H1 (cell line): ENCODE measurements around the gene GRM5. TPM values are rescaled to one million over a fixed set of nuclear protein-coding genes. Genes with fewer than 3 reads are reported as not detected.
"Not testable (repeated sequence)": the region's sequence is repeated elsewhere in the genome, so short reads cannot be mapped to it uniquely, and the experiment has no call there.

ENCODE experiments used
- CTCF ChIA-PET: fragments of 300-600 bp; sonication (Branson Sonifier 250); formaldehyde crosslinking; loops from one replicate; lab custom pipeline; 2021; ENCODE audit not compliant: partially characterized antibody; lab: Charles Lee
- POLR2A ChIA-PET: fragments of 300-600 bp; sonication (Branson Sonifier 250); formaldehyde crosslinking; loops from one replicate; lab custom pipeline; 2021; ENCODE audit warnings: inconsistent platforms; ENCODE audit not compliant: partially characterized antibody; lab: Charles Lee
- DNase-seq, 2 experiments: peaks; one replicate each; pipeline versions ENCODE4 v3.0.0 to v3.0.0-alpha.2; 2010 to 2022; ENCODE audit warnings: low spot score in 2 of 2, low read depth in 1 of 2, mixed read lengths in 1 of 2
- FAIRE-seq: peaks from 2 replicates; lab custom pipeline; 2011; peaks lifted over from hg19 to GRCh38; lab: Jason Lieb, UNC
- H2AFZ ChIP-seq: 2 replicates; pipeline ENCODE4 v1.8.1; 2012; ENCODE audit warnings: low read length, inconsistent platforms
- H2AK5ac ChIP-seq: 2 replicates; pipeline ENCODE4 v1.6.1; 2013; ENCODE audit warnings: low read depth, low read length
- H2BK120ac ChIP-seq: replicated peaks from 2 replicates; pipeline ENCODE3; 2013; ENCODE audit warnings: low read depth, low read length, inconsistent platforms
- H2BK12ac ChIP-seq: 2 replicates; pipeline ENCODE4 v1.6.1; 2013; ENCODE audit warnings: low read depth, low read length
- H2BK15ac ChIP-seq: 2 replicates; pipeline ENCODE4 v1.6.1; 2013; ENCODE audit warnings: low read length
- H2BK20ac ChIP-seq: 2 replicates; pipeline ENCODE4 v1.6.1; 2013; ENCODE audit warnings: low read length
- H2BK5ac ChIP-seq: 2 replicates; pipeline ENCODE4 v1.6.1; 2013; ENCODE audit warnings: low read depth, low read length
- H3K14ac ChIP-seq: 2 replicates; pipeline ENCODE4 v1.6.1; 2013; ENCODE audit warnings: inconsistent platforms; ENCODE audit not compliant: insufficient read length
- H3K18ac ChIP-seq: 2 replicates; pipeline ENCODE4 v1.6.1; 2013; ENCODE audit warnings: low read length; ENCODE audit errors: extremely low read depth
- H3K23ac ChIP-seq: 2 replicates; pipeline ENCODE4 v1.6.1; 2013; ENCODE audit warnings: inconsistent platforms; ENCODE audit not compliant: insufficient read length
- H3K23me2 ChIP-seq: 2 replicates; pipeline ENCODE4 v1.6.1; 2013; ENCODE audit warnings: low read depth, low read length
- H3K27ac ChIP-seq: 2 replicates; pipeline ENCODE4 v1.6.1; 2011; ENCODE audit warnings: low read depth, low read length, inconsistent platforms
- H3K27me3 ChIP-seq, 4 experiments: replicated peaks in 1 of 4; 1 replicate in 1 of 4; 2 replicates in 3 of 4; pipeline versions ENCODE4 v1.6.1 to v1.8.1; 2011 to 2013; ENCODE audit warnings: low read length in 3 of 4, mild to moderate bottlenecking in 3 of 4, inconsistent platforms in 2 of 4, mixed read lengths in 2 of 4, moderate library complexity in 1 of 4; ENCODE audit not compliant: control insufficient read depth in 3 of 4, insufficient read depth in 3 of 4; ENCODE audit errors: extremely low read depth in 1 of 4
- H3K36me3 ChIP-seq, 4 experiments: 2 replicates each; pipeline versions ENCODE4 v1.6.1 to v1.8.1; 2011 to 2013; ENCODE audit warnings: mild to moderate bottlenecking in 4 of 4, low read length in 3 of 4, moderate library complexity in 2 of 4, control low read depth in 1 of 4, inconsistent platforms in 1 of 4; ENCODE audit not compliant: insufficient read depth in 4 of 4, control insufficient read depth in 2 of 4
- H3K4ac ChIP-seq: replicated peaks from 2 replicates; pipeline ENCODE3; 2013; ENCODE audit warnings: low read length, low read depth, mixed read lengths, inconsistent platforms; ENCODE audit not compliant: insufficient read length
- H3K4me1 ChIP-seq, 4 experiments: replicated peaks in 1 of 4; 1 replicate in 1 of 4; 2 replicates in 3 of 4; pipeline versions ENCODE4 v1.6.1 to v1.8.1; 2011 to 2013; ENCODE audit warnings: low read length in 3 of 4, inconsistent platforms in 2 of 4, mixed read lengths in 1 of 4; ENCODE audit not compliant: insufficient read depth in 4 of 4, control insufficient read depth in 3 of 4
- H3K4me2 ChIP-seq, 2 experiments: 2 replicates each; pipeline versions ENCODE4 v1.6.1 to v1.8.1; 2011 to 2013; ENCODE audit warnings: low read depth in 2 of 2, low read length in 2 of 2, control low read depth in 1 of 2, inconsistent platforms in 1 of 2, mild to moderate bottlenecking in 1 of 2; ENCODE audit not compliant: insufficient read depth in 1 of 2
- H3K4me3 ChIP-seq, 4 experiments: fragments of 200-600, 300-600 bp in 1 of 4; sonication (generic), shearing (Covaris generic), sonication (Bioruptor Twin) in 1 of 4; 2 replicates each; pipeline versions ENCODE4 v1.5.1 to v1.8.1; 2011 to 2016; ENCODE audit warnings: low read length in 4 of 4, low read depth in 3 of 4, control low read depth in 2 of 4, inconsistent platforms in 2 of 4, mild to moderate bottlenecking in 2 of 4, mixed read lengths in 1 of 4, moderate library complexity in 1 of 4; ENCODE audit not compliant: insufficient read depth in 2 of 4; ENCODE audit errors: extremely low read depth in 1 of 4
- H3K56ac ChIP-seq: replicated peaks from 2 replicates; pipeline ENCODE3; 2013; ENCODE audit warnings: low read depth, mild to moderate bottlenecking, mixed read lengths, low read length, inconsistent platforms; ENCODE audit not compliant: insufficient read length
- H3K79me1 ChIP-seq: 2 replicates; pipeline ENCODE4 v1.6.1; 2013; ENCODE audit warnings: low read depth, low read length, control low read depth
- H3K79me2 ChIP-seq, 2 experiments: 2 replicates each; pipeline versions ENCODE4 v1.6.1 to v1.8.1; 2012 to 2013; ENCODE audit warnings: low read length in 2 of 2, mild to moderate bottlenecking in 2 of 2, inconsistent platforms in 1 of 2; ENCODE audit not compliant: insufficient read depth in 2 of 2, control insufficient read depth in 1 of 2
- H3K9ac ChIP-seq, 4 experiments: replicated peaks in 1 of 4; 1 replicate in 1 of 4; 2 replicates in 3 of 4; pipeline versions ENCODE4 v1.6.1 to v1.8.1; 2011 to 2013; ENCODE audit warnings: low read depth in 3 of 4, low read length in 3 of 4, control low read depth in 2 of 4, mild to moderate bottlenecking in 2 of 4, moderate library complexity in 2 of 4, inconsistent platforms in 1 of 4; ENCODE audit errors: extremely low read depth in 1 of 4
- H3K9me3 ChIP-seq, 2 experiments: 2 replicates each; pipeline versions ENCODE4 v1.6.1 to v1.8.1; 2012 to 2013; ENCODE audit warnings: mild to moderate bottlenecking in 2 of 2, moderate library complexity in 2 of 2, control low read depth in 1 of 2, inconsistent platforms in 1 of 2, low read depth in 1 of 2, low read length in 1 of 2, mixed read lengths in 1 of 2; ENCODE audit not compliant: insufficient read depth in 2 of 2
- H4K20me1 ChIP-seq, 2 experiments: replicated peaks in 1 of 2; 2 replicates each; pipeline versions ENCODE3 to v1.8.1; 2011 to 2013; ENCODE audit warnings: inconsistent platforms in 2 of 2, low read length in 2 of 2, mild to moderate bottlenecking in 1 of 2; ENCODE audit not compliant: insufficient read depth in 2 of 2, control insufficient read depth in 1 of 2
- H4K5ac ChIP-seq: 2 replicates; pipeline ENCODE4 v1.6.1; 2013; ENCODE audit warnings: low read length, low read depth, mixed read lengths, inconsistent platforms; ENCODE audit not compliant: insufficient read length
- H4K8ac ChIP-seq: 2 replicates; pipeline ENCODE4 v1.8.0; 2013; ENCODE audit warnings: mild to moderate bottlenecking, moderate library complexity, low read length, inconsistent platforms; ENCODE audit not compliant: insufficient read depth; ENCODE audit errors: extremely low read depth
- H4K91ac ChIP-seq: replicated peaks from 2 replicates; pipeline ENCODE3; 2013; ENCODE audit warnings: low read length, mixed read lengths, inconsistent platforms; ENCODE audit not compliant: insufficient read length
- WGBS, 2 experiments: shearing (Covaris generic) in 1 of 2; methylation state at CpG; one replicate each; pipeline versions ENCODE4 v1.1.6 to v1.1.7; 2013 to 2015; ENCODE audit warnings: low lambda C conversion rate in 2 of 2, mixed read lengths in 2 of 2, inconsistent platforms in 1 of 2, low coverage in 1 of 2, missing lambda C conversion rate in 1 of 2; ENCODE audit not compliant: insufficient replicate concordance in 2 of 2, insufficient coverage in 1 of 2, insufficient read length in 1 of 2; ENCODE audit errors: extremely low coverage in 1 of 2, missing lambda C conversion rate in 1 of 2; 5-methylcytosine and 5-hydroxymethylcytosine counted together
- polyA plus RNA-seq, 7 experiments: library from polyadenylated mRNA; depleted of rRNA in 3 of 7; stranded (reverse) in 5 of 7; unstranded in 2 of 7; fragments of >200 nt in 5 of 7; fragments of 200-250 nt in 2 of 7; gene quantifications; 1 replicate in 5 of 7; 2 replicates in 1 of 7; 4 replicates in 1 of 7; pipeline versions ENCODE4 v1.2.1 to v1.2.3, GENCODE V29; 2011 to 2013; ENCODE audit warnings: missing spikeins in 2 of 7, mixed read lengths in 2 of 7
- total RNA-seq: library from RNA; stranded (reverse); fragmentation: NEBNext Ultra II Directional; extraction: Animal tissue kit (Norgen Biotek cat#: 25700); gene quantifications from 2 replicates; pipeline ENCODE4 v1.2.1, GENCODE V29; 2021

The GRM5 gene
- total and polyA plus RNA-seq, 2 of the 8 experiments (the other 6 are each of a cell fraction or from before 2014, with no cell fraction given): 0.15 to 0.43 TPM

DNA sequence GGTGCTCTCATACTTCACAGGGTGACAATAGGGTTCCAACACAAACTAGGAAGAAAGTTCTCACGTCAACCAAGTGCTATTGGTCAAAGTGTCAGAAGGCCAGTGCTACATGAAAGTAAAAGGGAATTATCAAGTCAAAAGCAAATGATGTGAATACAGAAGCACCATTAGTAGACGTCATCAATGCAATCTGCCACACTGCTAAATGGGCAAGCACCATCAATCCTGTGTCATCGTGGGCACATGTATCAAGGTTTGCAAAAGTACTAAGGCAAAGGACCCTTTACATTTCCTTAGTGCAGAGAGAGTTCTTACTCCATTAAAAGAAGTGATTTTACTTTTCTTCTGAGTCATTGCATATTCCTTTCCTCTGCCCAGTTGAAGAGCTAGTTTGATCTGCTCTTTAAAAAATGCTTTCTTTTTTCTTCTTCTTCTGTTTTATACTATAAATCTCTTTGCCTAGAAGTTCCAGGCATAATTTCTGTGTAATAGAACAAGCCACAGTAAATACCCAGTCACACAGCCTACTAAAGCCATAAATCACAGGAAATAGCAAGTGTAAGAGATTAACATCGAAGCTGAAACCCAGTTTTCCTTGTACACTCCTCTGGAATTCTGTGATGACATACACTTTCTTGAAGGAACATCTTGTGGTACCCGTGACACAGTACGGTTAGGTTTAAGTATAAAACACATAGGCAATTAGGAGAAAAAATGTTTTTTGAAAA lies 21.8 kb downstream of the GRM5 start:
- POLR2A ChIA-PET, CTCF ChIA-PET, H3K9me3 ChIP-seq, H2BK12ac ChIP-seq, H3K4me2 ChIP-seq, H3K36me3 ChIP-seq, H3K4me1 ChIP-seq, H4K5ac ChIP-seq, H2AFZ ChIP-seq, H4K20me1 ChIP-seq, H2BK120ac ChIP-seq, H4K91ac ChIP-seq, FAIRE-seq, H3K27me3 ChIP-seq, H3K23me2 ChIP-seq, H4K8ac ChIP-seq, H2BK20ac ChIP-seq, H3K18ac ChIP-seq, H3K79me2 ChIP-seq, H3K79me1 ChIP-seq, H2AK5ac ChIP-seq, H3K27ac ChIP-seq, H3K56ac ChIP-seq, H3K4me3 ChIP-seq, H3K9ac ChIP-seq, H2BK5ac ChIP-seq, H3K4ac ChIP-seq, H3K23ac ChIP-seq, DNase-seq, H3K14ac ChIP-seq, H2BK15ac ChIP-seq: not testable (repeated sequence)
- 95% methylated on average over 6 of the region's 6 CpGs; no CpG with 5 or more reads in 1 of the 2 experiments for WGBS, 2 experiments

DNA sequence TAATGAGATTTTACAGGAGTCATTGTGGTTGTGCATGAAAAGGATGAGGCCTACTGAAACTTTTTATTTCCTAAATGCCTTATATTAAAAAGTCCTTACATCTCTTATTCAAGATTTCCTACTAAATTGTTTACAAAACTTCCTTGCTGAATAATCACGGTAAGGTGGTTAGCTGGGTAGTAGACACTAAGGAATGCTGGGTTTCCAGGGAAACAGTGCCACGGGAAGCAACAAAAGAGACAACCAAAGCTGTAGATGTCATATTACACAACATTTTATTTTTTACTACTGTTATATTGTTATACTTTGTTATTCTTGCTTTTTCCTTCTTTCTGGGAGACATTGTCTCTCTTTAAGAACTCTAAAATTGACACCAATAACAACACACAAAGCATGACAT lies 36.1 kb downstream of the GRM5 start:
- FAIRE-seq, H4K20me1 ChIP-seq, H3K36me3 ChIP-seq, H3K9me3 ChIP-seq, H3K18ac ChIP-seq, H2BK15ac ChIP-seq, H3K9ac ChIP-seq, H3K4me3 ChIP-seq, H3K4me1 ChIP-seq, H2AFZ ChIP-seq, DNase-seq, H3K14ac ChIP-seq, H3K27ac ChIP-seq, H3K23me2 ChIP-seq, CTCF ChIA-PET, H3K4ac ChIP-seq, H2BK20ac ChIP-seq, H2BK12ac ChIP-seq, H3K4me2 ChIP-seq, H2BK120ac ChIP-seq, H4K5ac ChIP-seq, H4K8ac ChIP-seq, H2AK5ac ChIP-seq, H2BK5ac ChIP-seq, H4K91ac ChIP-seq, POLR2A ChIA-PET, H3K27me3 ChIP-seq, H3K79me1 ChIP-seq, H3K23ac ChIP-seq, H3K56ac ChIP-seq, H3K79me2 ChIP-seq: not testable (repeated sequence)
- 100% methylated on average over 2 of the region's 2 CpGs; no CpG with 5 or more reads in 1 of the 2 experiments for WGBS, 2 experiments
